Trophoblast cell (in vitro differentiated cells and primary cell): ENCODE results near the gene ACOT7.

Source experiments
- DNase-seq, 2 donors: peaks; one replicate each; pipeline ENCODE4 v3.0.0-alpha.2; 2016
- H2AFZ ChIP-seq: 2 replicates; pipeline ENCODE4 v1.6.1; 2013; ENCODE audit warnings: low read length, moderate library complexity, mild to moderate bottlenecking; ENCODE audit not compliant: insufficient read depth, poor library complexity
- H2AK5ac ChIP-seq: 2 replicates; pipeline ENCODE4 v1.6.1; 2013; ENCODE audit warnings: mild to moderate bottlenecking, low read length
- H2BK120ac ChIP-seq: 2 replicates; pipeline ENCODE4 v1.6.1; 2013; ENCODE audit warnings: low read length, mild to moderate bottlenecking, moderate library complexity; ENCODE audit not compliant: insufficient read depth, poor library complexity
- H2BK12ac ChIP-seq: 2 replicates; pipeline ENCODE4 v1.6.1; 2013; ENCODE audit warnings: mild to moderate bottlenecking, low read length, moderate library complexity
- H2BK5ac ChIP-seq: 2 replicates; pipeline ENCODE4 v1.6.1; 2013; ENCODE audit warnings: low read length, low read depth, moderate library complexity, mild to moderate bottlenecking; ENCODE audit not compliant: poor library complexity
- H3K14ac ChIP-seq: 2 replicates; pipeline ENCODE4 v1.6.1; 2013; ENCODE audit warnings: mild to moderate bottlenecking, low read length
- H3K18ac ChIP-seq: 2 replicates; pipeline ENCODE4 v1.6.1; 2013; ENCODE audit warnings: mild to moderate bottlenecking, low read length
- H3K23ac ChIP-seq: 2 replicates; pipeline ENCODE4 v1.6.1; 2013; ENCODE audit warnings: low read length
- H3K27ac ChIP-seq: 2 replicates; pipeline ENCODE4 v1.5.1; 2013; ENCODE audit warnings: low read depth, mild to moderate bottlenecking, inconsistent platforms, low read length, moderate library complexity
- H3K27me3 ChIP-seq: 2 replicates; pipeline ENCODE4 v1.6.1; 2013; ENCODE audit warnings: inconsistent platforms, mild to moderate bottlenecking, low read length, moderate library complexity; ENCODE audit not compliant: insufficient read depth
- H3K36me3 ChIP-seq, 2 experiments: 1 replicate in 1 of 2; 2 replicates in 1 of 2; pipeline ENCODE4 v1.6.1; 2013; ENCODE audit warnings: low read length in 2 of 2, mild to moderate bottlenecking in 2 of 2, moderate library complexity in 1 of 2; ENCODE audit not compliant: insufficient read depth in 2 of 2, control insufficient read depth in 1 of 2
- H3K4ac ChIP-seq: 2 replicates; pipeline ENCODE4 v1.6.1; 2013; ENCODE audit warnings: low read depth, mild to moderate bottlenecking, low read length, moderate library complexity
- H3K4me1 ChIP-seq, 2 experiments: 1 replicate in 1 of 2; 2 replicates in 1 of 2; pipeline ENCODE4 v1.6.1; 2013; ENCODE audit warnings: low read length in 2 of 2, mild to moderate bottlenecking in 2 of 2, moderate library complexity in 1 of 2; ENCODE audit not compliant: insufficient read depth in 2 of 2, control insufficient read depth in 1 of 2
- H3K4me2 ChIP-seq: 2 replicates; pipeline ENCODE4 v1.6.1; 2013; ENCODE audit warnings: inconsistent platforms, mild to moderate bottlenecking, low read length, moderate library complexity
- H3K4me3 ChIP-seq: 2 replicates; pipeline ENCODE4 v1.5.1; 2013; ENCODE audit warnings: mild to moderate bottlenecking, low read depth, low read length, inconsistent platforms
- H3K79me1 ChIP-seq: one replicate; pipeline ENCODE4 v1.6.1; 2013; ENCODE audit warnings: low read length
- H3K79me2 ChIP-seq: 2 replicates; pipeline ENCODE4 v1.6.1; 2013; ENCODE audit warnings: low read length, mild to moderate bottlenecking; ENCODE audit not compliant: control insufficient read depth, insufficient read depth, poor library complexity
- H3K9ac ChIP-seq: 2 replicates; pipeline ENCODE4 v1.6.1; 2013; ENCODE audit warnings: mild to moderate bottlenecking, low read length
- H3K9me3 ChIP-seq: 2 replicates; pipeline ENCODE4 v1.6.1; 2013; ENCODE audit warnings: low read depth, mild to moderate bottlenecking, control low read depth, inconsistent platforms, low read length; ENCODE audit not compliant: insufficient read depth
- H4K12ac ChIP-seq: 2 replicates; pipeline ENCODE4 v1.6.1; 2013; ENCODE audit warnings: low read depth, mild to moderate bottlenecking, low read length, moderate library complexity
- H4K8ac ChIP-seq: 2 replicates; pipeline ENCODE4 v1.6.1; 2013; ENCODE audit warnings: low read depth, mild to moderate bottlenecking, low read length, moderate library complexity
- H4K91ac ChIP-seq: one replicate; pipeline ENCODE4 v1.6.1; 2013; ENCODE audit warnings: low read depth, mild to moderate bottlenecking, low read length, moderate library complexity
- WGBS: extraction: QIAGEN DNeasy Blood & Tissue Kit; methylation state at CpG from one replicate; pipeline ENCODE4 v1.1.7; 2013; ENCODE audit warnings: missing lambda C conversion rate; ENCODE audit not compliant: insufficient read length, insufficient coverage; ENCODE audit errors: extremely low coverage; 5-methylcytosine and 5-hydroxymethylcytosine counted together

ACOT7 gene

DNA sequence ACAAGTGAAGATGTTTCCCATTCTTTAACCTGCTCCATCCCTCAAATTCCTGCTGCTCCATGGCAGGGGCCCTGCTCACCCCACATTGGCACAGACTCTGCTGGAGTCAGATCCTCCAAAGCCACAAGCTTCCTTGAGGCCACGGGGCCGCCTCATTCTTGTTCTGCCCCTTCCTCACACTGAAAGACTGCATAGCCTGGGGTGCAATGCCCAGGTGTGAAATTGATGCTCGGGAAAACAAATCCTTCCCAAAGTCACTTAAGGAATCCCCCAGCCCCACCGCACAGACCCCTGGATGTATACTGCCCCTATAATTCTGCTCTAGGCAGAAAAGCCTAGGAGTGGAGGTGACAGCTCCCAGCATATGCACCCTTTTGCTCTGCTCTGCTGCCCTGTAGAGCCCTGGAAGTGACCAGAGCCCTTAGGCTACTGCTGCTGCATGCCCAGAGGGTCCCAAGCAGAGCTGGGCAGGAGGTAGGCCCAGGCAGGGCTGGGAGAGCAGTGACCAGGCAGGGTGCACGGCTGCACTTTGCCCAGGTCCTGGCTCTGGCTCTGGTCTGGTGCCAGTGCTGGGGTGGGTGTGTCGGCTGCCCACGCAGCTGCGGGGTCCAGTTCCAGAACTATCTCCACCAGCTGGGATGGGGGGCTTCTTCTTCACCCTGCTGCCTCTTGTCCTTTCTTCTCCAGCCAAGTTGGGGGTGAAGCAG lies 24.5 kb upstream of the ACOT7 start:
- no peak overlapping the region for H3K18ac ChIP-seq
- H3K4me2 ChIP-seq = no peak overlapping the region
- no CpG with 5 or more reads among the region's 8 CpGs for WGBS
- H3K4me3 ChIP-seq = no peak overlapping the region
- DNase-seq = no peak
- H3K27me3 ChIP-seq = peaks cover 41% of the 10 kb centered on the region
- H4K91ac ChIP-seq = no peak overlapping the region
- no peak overlapping the region for H3K23ac ChIP-seq
- no peak overlapping the region for H3K14ac ChIP-seq
- no peak overlapping the region for H2BK12ac ChIP-seq
- no peak overlapping the region for H2BK120ac ChIP-seq
- no peak overlapping the region for H3K4ac ChIP-seq
- H3K79me1 ChIP-seq = peaks cover 8% of the 10 kb centered on the region
- no peak overlapping the region for H2AK5ac ChIP-seq
- H4K12ac ChIP-seq = no peak overlapping the region
- H2BK5ac ChIP-seq = no peak overlapping the region
- H3K4me1 ChIP-seq = peaks cover 8 to 27% of the 10 kb centered on the region in 2 experiments
- no peak overlapping the region for H2AFZ ChIP-seq
- no peak overlapping the region for H4K8ac ChIP-seq
- no peaks in the 10 kb centered on the region for H3K79me2 ChIP-seq
- H3K36me3 ChIP-seq = no peaks in the 10 kb centered on the region
- H3K27ac ChIP-seq = no peak overlapping the region
- H3K9ac ChIP-seq = no peak overlapping the region
- H3K9me3 ChIP-seq = peaks cover 6% of the 10 kb centered on the region

- H4K8ac ChIP-seq = no peak overlapping the region
- H2BK120ac ChIP-seq = no peak overlapping the region
- no peaks in the 10 kb centered on the region for H3K36me3 ChIP-seq
- H3K4ac ChIP-seq = no peak overlapping the region
- DNase-seq = no peak
- H2AFZ ChIP-seq = no peak overlapping the region
- peak overlapping the region; percentile 22 for H4K91ac ChIP-seq
- H3K4me2 ChIP-seq = no peak overlapping the region
- no peak overlapping the region for H3K9ac ChIP-seq
- no peak overlapping the region for H4K12ac ChIP-seq
- no peak overlapping the region for H3K27ac ChIP-seq
- H3K79me2 ChIP-seq = no peaks in the 10 kb centered on the region
- peaks cover 41% of the 10 kb centered on the region for H3K27me3 ChIP-seq
- H3K9me3 ChIP-seq = peaks cover 6% of the 10 kb centered on the region
- no peak overlapping the region for H3K23ac ChIP-seq
- no peak overlapping the region for H2AK5ac ChIP-seq
- WGBS = no CpG with 5 or more reads among the region's 5 CpGs
- H3K14ac ChIP-seq = no peak overlapping the region
- H3K18ac ChIP-seq = no peak overlapping the region
- H3K4me1 ChIP-seq = peaks cover 8 to 27% of the 10 kb centered on the region in 2 experiments
- H3K4me3 ChIP-seq = no peak overlapping the region
- no peak overlapping the region for H2BK12ac ChIP-seq
- H2BK5ac ChIP-seq = no peak overlapping the region
- peaks cover 8% of the 10 kb centered on the region for H3K79me1 ChIP-seq
Observed at GRCh38 chr1:6416906-6417305, 23.3 kb upstream of the ACOT7 start.

DNA sequence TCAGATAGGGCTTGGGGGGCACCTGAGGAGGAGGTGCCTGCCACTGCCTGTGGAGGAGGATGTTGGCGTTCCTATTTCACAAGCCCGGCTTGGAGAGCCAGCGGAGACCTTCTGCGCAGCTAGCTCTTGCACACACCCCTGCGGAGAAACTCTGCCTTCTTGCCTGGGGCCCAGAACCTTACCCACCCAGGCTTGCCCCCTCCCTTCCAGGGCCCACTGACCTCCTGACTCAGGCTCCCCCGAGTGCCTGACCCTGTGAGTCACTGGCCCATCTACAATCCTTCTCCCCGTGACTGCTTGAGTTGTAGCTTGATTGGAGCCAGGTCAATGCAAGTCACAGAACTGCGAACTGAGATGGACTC lies 22.7 kb upstream of the ACOT7 start:
- WGBS = no CpG with 5 or more reads among the region's 8 CpGs

GRCh38 chr1:6414881-6415626 lies 21.5 kb upstream of the ACOT7 start:
- no peak overlapping the region for H2AFZ ChIP-seq
- H3K18ac ChIP-seq = no peak overlapping the region
- no peak overlapping the region for H2AK5ac ChIP-seq
- H3K9me3 ChIP-seq = peaks cover 6% of the 10 kb centered on the region
- H3K27me3 ChIP-seq = peaks cover 23% of the 10 kb centered on the region
- no peak overlapping the region for H3K23ac ChIP-seq
- no peak overlapping the region for H3K4ac ChIP-seq
- H2BK120ac ChIP-seq = peak overlapping the region; percentile 28
- no peak overlapping the region for H3K9ac ChIP-seq
- no CpG with 5 or more reads among the region's 17 CpGs for WGBS
- peak overlapping the region; percentile 47 for H2BK5ac ChIP-seq
- DNase-seq = peak; percentile 95 to 98
- peaks cover 8 to 25% of the 10 kb centered on the region in 2 experiments for H3K4me1 ChIP-seq
- H3K4me3 ChIP-seq = no peak overlapping the region
- H3K79me1 ChIP-seq = peaks cover 8% of the 10 kb centered on the region
- H2BK12ac ChIP-seq = peak overlapping the region; percentile 15
- H3K4me2 ChIP-seq = peak overlapping the region; percentile 22
- peak overlapping the region; percentile 25 for H4K8ac ChIP-seq
- H4K12ac ChIP-seq = no peak overlapping the region
- H3K14ac ChIP-seq = peak overlapping the region; percentile 31
- peak overlapping the region; percentile 63 for H4K91ac ChIP-seq
- peak overlapping the region; percentile 63 for H3K27ac ChIP-seq
- H3K36me3 ChIP-seq = no peaks in the 10 kb centered on the region
- no peaks in the 10 kb centered on the region for H3K79me2 ChIP-seq

More for the DNA sequence above, 22.7 kb upstream of the ACOT7 start:
- Histone ChIP-seq H3K79me1 (peaks cover 8% of the 10 kb centered on the region), H3K4me3 (no peak overlapping the region), H3K9me3 (peaks cover 6% of the 10 kb centered on the region), H3K36me3 (no peaks in the 10 kb centered on the region), H3K27me3 (peaks cover 36% of the 10 kb centered on the region), H4K8ac (no peak overlapping the region), H3K79me2 (no peaks in the 10 kb centered on the region), H3K4me2 (no peak overlapping the region), H2AK5ac (no peak overlapping the region), H2BK12ac (no peak overlapping the region), H3K4me1 (peaks cover 8 to 27% of the 10 kb centered on the region in 2 experiments), H3K23ac (no peak overlapping the region), H2BK5ac (peak overlapping the region; percentile 4), H3K4ac (no peak overlapping the region), H2AFZ (no peak overlapping the region), H3K18ac (no peak overlapping the region), H2BK120ac (no peak overlapping the region), H3K27ac (no peak overlapping the region), H3K14ac (no peak overlapping the region), H4K91ac (peak overlapping the region; percentile 25), H3K9ac (no peak overlapping the region), H4K12ac (no peak overlapping the region)
- DNase-seq = peak; percentile 71 to 79
